ENCODE results near the gene SOAT1. TPM values are rescaled to one million over a fixed set of nuclear protein-coding genes. Genes with fewer than 3 reads are reported as not detected.
A peak's percentile ranks its signal among the peaks of the same experiment; 100 is the strongest.

SOAT1 gene
- total and polyA plus RNA-seq, 10 of the 15 experiments (the other 5 are each of a cell fraction or from before 2014, with no cell fraction given): 8.6 to 68.5 (median 22.3) TPM

DNA sequence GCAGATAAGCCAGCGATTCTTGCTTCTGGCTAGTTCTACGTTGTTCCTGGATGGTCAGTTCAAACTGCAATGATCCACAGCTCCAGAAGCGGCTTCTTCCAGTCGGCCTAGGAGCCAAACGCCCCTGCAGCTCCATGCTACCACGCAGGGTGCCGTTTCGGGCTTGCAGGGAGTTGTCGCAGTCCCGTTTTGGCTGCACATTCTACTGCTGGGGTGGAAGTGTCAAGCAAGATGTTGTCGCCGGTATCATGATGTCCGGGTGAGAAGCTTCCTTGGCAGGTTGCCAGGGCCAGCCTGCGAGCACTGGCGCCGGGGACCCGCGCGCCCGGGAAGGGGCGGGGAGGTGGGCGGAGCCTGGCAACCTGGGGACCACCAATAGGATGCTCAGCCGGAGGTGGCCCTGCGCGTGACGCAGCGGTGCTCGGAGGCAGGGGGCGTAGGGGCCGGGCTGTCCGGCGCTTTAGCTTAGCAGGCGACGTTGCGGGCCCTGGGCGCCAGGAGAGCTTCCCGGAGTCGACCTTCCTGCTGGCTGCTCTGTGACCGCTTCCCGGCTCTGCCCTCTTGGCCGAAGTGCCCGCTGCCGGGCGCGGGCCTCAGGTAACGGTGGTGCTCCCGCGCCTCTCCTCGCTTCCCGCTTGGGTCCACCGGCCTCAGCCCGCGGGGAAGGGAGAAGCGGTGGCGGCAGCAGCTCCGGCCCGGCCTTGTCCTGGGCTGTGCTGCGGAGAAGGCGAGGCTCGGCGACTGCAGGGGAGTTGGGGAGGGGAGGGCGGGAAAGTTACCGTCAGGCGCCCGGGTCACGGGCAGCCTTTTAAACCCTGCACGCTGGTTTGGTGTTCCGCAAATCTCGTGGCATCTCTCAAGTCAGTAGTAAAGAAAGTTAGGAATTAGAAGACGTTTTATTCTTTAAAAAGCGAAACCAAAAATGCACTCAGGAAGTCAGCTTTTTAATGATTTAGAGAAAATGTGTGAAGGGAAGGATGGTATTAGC lies at the start of gene SOAT1 (continued):
- TF ChIP-seq EZH2 (IDR thresholded peaks at IDR 0.05; ENCODE audit: borderline replicate concordance, control insufficient read depth, low read depth, low read length): no peak
- TF ChIP-seq RCOR1 (conservative IDR thresholded peaks at IDR 0.05; ENCODE audit: low read depth, low read length): no peak
- TF ChIP-seq SUPT20H (IDR thresholded peaks at IDR 0.05; ENCODE audit: borderline replicate concordance, control insufficient read depth, low read depth, low read length): no peak
- TF ChIP-seq, protein P1, sequence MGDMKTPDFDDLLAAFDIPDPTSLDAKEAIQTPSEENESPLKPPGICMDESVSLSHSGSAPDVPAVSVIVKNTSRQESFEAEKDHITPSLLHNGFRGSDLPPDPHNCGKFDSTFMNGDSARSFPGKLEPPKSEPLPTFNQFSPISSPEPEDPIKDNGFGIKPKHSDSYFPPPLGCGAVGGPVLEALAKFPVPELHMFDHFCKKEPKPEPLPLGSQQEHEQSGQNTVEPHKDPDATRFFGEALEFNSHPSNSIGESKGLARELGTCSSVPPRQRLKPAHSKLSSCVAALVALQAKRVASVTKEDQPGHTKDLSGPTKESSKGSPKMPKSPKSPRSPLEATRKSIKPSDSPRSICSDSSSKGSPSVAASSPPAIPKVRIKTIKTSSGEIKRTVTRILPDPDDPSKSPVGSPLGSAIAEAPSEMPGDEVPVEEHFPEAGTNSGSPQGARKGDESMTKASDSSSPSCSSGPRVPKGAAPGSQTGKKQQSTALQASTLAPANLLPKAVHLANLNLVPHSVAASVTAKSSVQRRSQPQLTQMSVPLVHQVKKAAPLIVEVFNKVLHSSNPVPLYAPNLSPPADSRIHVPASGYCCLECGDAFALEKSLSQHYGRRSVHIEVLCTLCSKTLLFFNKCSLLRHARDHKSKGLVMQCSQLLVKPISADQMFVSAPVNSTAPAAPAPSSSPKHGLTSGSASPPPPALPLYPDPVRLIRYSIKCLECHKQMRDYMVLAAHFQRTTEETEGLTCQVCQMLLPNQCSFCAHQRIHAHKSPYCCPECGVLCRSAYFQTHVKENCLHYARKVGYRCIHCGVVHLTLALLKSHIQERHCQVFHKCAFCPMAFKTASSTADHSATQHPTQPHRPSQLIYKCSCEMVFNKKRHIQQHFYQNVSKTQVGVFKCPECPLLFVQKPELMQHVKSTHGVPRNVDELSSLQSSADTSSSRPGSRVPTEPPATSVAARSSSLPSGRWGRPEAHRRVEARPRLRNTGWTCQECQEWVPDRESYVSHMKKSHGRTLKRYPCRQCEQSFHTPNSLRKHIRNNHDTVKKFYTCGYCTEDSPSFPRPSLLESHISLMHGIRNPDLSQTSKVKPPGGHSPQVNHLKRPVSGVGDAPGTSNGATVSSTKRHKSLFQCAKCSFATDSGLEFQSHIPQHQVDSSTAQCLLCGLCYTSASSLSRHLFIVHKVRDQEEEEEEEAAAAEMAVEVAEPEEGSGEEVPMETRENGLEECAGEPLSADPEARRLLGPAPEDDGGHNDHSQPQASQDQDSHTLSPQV (IDR thresholded peaks at IDR 0.05): no peak
- TF ChIP-seq NRF1 (conservative IDR thresholded peaks at IDR 0.05; ENCODE audit: low read depth, low read length): no peak
- TF ChIP-seq HDGF (IDR thresholded peaks at IDR 0.05): peak; percentile 75; the same call in 1 of the 2 replicates
- no peak for TF ChIP-seq ASH2L (IDR thresholded peaks at IDR 0.05; ENCODE audit: borderline replicate concordance, low read depth)
- peak; percentile 77 for TF ChIP-seq CREB1 (IDR thresholded peaks at IDR 0.05; ENCODE audit: low read depth)
- TF ChIP-seq, protein P2, sequence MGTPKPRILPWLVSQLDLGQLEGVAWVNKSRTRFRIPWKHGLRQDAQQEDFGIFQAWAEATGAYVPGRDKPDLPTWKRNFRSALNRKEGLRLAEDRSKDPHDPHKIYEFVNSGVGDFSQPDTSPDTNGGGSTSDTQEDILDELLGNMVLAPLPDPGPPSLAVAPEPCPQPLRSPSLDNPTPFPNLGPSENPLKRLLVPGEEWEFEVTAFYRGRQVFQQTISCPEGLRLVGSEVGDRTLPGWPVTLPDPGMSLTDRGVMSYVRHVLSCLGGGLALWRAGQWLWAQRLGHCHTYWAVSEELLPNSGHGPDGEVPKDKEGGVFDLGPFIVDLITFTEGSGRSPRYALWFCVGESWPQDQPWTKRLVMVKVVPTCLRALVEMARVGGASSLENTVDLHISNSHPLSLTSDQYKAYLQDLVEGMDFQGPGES (IDR thresholded peaks at IDR 0.05): no peak
- TF ChIP-seq SMAD1 (IDR thresholded peaks at IDR 0.05; ENCODE audit: low read depth, partially characterized antibody): peak; percentile 96
- TF ChIP-seq GABPA (IDR thresholded peaks at IDR 0.05; ENCODE audit: low read depth): no peak
- TF ChIP-seq, protein P3, sequence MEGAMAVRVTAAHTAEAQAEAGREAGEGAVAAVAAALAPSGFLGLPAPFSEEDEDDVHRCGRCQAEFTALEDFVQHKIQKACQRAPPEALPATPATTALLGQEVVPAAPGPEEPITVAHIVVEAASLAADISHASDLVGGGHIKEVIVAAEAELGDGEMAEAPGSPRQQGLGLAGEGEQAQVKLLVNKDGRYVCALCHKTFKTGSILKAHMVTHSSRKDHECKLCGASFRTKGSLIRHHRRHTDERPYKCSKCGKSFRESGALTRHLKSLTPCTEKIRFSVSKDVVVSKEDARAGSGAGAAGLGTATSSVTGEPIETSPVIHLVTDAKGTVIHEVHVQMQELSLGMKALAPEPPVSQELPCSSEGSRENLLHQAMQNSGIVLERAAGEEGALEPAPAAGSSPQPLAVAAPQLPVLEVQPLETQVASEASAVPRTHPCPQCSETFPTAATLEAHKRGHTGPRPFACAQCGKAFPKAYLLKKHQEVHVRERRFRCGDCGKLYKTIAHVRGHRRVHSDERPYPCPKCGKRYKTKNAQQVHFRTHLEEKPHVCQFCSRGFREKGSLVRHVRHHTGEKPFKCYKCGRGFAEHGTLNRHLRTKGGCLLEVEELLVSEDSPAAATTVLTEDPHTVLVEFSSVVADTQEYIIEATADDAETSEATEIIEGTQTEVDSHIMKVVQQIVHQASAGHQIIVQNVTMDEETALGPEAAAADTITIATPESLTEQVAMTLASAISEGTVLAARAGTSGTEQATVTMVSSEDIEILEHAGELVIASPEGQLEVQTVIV (IDR thresholded peaks at IDR 0.05; ENCODE audit: borderline replicate concordance, partially characterized antibody): no peak
- TF ChIP-seq, protein P4, sequence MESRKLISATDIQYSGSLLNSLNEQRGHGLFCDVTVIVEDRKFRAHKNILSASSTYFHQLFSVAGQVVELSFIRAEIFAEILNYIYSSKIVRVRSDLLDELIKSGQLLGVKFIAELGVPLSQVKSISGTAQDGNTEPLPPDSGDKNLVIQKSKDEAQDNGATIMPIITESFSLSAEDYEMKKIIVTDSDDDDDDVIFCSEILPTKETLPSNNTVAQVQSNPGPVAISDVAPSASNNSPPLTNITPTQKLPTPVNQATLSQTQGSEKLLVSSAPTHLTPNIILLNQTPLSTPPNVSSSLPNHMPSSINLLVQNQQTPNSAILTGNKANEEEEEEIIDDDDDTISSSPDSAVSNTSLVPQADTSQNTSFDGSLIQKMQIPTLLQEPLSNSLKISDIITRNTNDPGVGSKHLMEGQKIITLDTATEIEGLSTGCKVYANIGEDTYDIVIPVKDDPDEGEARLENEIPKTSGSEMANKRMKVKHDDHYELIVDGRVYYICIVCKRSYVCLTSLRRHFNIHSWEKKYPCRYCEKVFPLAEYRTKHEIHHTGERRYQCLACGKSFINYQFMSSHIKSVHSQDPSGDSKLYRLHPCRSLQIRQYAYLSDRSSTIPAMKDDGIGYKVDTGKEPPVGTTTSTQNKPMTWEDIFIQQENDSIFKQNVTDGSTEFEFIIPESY (IDR thresholded peaks at IDR 0.05): no peak
- TF ChIP-seq, protein P5, sequence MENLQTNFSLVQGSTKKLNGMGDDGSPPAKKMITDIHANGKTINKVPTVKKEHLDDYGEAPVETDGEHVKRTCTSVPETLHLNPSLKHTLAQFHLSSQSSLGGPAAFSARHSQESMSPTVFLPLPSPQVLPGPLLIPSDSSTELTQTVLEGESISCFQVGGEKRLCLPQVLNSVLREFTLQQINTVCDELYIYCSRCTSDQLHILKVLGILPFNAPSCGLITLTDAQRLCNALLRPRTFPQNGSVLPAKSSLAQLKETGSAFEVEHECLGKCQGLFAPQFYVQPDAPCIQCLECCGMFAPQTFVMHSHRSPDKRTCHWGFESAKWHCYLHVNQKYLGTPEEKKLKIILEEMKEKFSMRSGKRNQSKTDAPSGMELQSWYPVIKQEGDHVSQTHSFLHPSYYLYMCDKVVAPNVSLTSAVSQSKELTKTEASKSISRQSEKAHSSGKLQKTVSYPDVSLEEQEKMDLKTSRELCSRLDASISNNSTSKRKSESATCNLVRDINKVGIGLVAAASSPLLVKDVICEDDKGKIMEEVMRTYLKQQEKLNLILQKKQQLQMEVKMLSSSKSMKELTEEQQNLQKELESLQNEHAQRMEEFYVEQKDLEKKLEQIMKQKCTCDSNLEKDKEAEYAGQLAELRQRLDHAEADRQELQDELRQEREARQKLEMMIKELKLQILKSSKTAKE (IDR thresholded peaks at IDR 0.05; ENCODE audit: low read depth, poor library complexity, severe bottlenecking): no peak
- 0 out of 2 replicates have a peak, but pooled peaks have one; percentile 7 for TF ChIP-seq RUNX3 (IDR thresholded peaks at IDR 0.05; ENCODE audit: low read length)
